Muscle of leg (tissue), 16 donors: ENCODE data around the gene AMOT. TPM values are rescaled to one million over a fixed set of nuclear protein-coding genes. Genes with fewer than 3 reads are reported as not detected.

Experiments
- DNase-seq: peaks from one replicate; pipeline ENCODE4 v3.0.0; 2013
- H3K27ac ChIP-seq: one replicate; pipeline ENCODE4 v1.5.1; 2013; ENCODE audit warnings: mild to moderate bottlenecking, low read length, control low read depth
- H3K27me3 ChIP-seq: one replicate; pipeline ENCODE4 v1.6.1; 2013; ENCODE audit warnings: low read length; ENCODE audit not compliant: control insufficient read depth, insufficient read depth
- H3K36me3 ChIP-seq: one replicate; pipeline ENCODE4 v1.6.1; 2013; ENCODE audit warnings: low read length; ENCODE audit not compliant: control insufficient read depth, insufficient read depth
- H3K4me1 ChIP-seq: one replicate; pipeline ENCODE4 v1.6.1; 2013; ENCODE audit warnings: low read length; ENCODE audit not compliant: control insufficient read depth, insufficient read depth
- H3K4me3 ChIP-seq: one replicate; pipeline ENCODE4 v1.5.1; 2013; ENCODE audit warnings: low read length, control low read depth
- H3K9me3 ChIP-seq: replicated peaks from 2 replicates; pipeline ENCODE4 v1.6.1; 2013; ENCODE audit warnings: low read depth, low read length; ENCODE audit not compliant: control insufficient read depth
- WGBS: methylation state at CpG from one replicate; pipeline ENCODE4 v1.1.5; 2013; ENCODE audit warnings: missing lambda C conversion rate; ENCODE audit not compliant: insufficient coverage; 5-methylcytosine and 5-hydroxymethylcytosine counted together
- long read RNA-seq, 11 donors: transcript quantifications; one replicate each; lab custom pipeline, GENCODE V29; 2026
- polyA plus RNA-seq, 8 donors: library from polyadenylated mRNA; unstranded; fragments of 120-200 nt; gene quantifications; one replicate each; pipeline versions ENCODE4 v1.2.1 to v1.2.3, GENCODE V29; 2013; ENCODE audit warnings: inconsistent platforms in 1 of 8, low replicate concordance in 1 of 8; ENCODE audit not compliant: insufficient read length in 8 of 8, insufficient read depth in 1 of 8
- total RNA-seq: library from RNA; stranded (reverse); fragments of 120-200 nt; gene quantifications from one replicate; pipeline ENCODE4 v1.2.4, GENCODE V29; 2013

The AMOT gene, protein sequence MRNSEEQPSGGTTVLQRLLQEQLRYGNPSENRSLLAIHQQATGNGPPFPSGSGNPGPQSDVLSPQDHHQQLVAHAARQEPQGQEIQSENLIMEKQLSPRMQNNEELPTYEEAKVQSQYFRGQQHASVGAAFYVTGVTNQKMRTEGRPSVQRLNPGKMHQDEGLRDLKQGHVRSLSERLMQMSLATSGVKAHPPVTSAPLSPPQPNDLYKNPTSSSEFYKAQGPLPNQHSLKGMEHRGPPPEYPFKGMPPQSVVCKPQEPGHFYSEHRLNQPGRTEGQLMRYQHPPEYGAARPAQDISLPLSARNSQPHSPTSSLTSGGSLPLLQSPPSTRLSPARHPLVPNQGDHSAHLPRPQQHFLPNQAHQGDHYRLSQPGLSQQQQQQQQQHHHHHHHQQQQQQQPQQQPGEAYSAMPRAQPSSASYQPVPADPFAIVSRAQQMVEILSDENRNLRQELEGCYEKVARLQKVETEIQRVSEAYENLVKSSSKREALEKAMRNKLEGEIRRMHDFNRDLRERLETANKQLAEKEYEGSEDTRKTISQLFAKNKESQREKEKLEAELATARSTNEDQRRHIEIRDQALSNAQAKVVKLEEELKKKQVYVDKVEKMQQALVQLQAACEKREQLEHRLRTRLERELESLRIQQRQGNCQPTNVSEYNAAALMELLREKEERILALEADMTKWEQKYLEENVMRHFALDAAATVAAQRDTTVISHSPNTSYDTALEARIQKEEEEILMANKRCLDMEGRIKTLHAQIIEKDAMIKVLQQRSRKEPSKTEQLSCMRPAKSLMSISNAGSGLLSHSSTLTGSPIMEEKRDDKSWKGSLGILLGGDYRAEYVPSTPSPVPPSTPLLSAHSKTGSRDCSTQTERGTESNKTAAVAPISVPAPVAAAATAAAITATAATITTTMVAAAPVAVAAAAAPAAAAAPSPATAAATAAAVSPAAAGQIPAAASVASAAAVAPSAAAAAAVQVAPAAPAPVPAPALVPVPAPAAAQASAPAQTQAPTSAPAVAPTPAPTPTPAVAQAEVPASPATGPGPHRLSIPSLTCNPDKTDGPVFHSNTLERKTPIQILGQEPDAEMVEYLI
- 17.6 TPM for total RNA-seq
- 10 to 100 TPM; 20.2 to 35.6 (median 29.3) TPM for polyA plus RNA-seq
- long read RNA-seq, donor 1, partial matches to known transcripts, result 0 of 2 reads
- long read RNA-seq, donor 1, other reads (novel, unspliced or antisense), result 0 of 2 reads
- long read RNA-seq, donor 2, result 0 reads
- long read RNA-seq, donor 3, partial matches to known transcripts, result 5 of 8 reads
- long read RNA-seq, donor 3, other reads (novel, unspliced or antisense), result 0 of 8 reads
- long read RNA-seq, donor 4, partial matches to known transcripts, result 5 of 6 reads
- long read RNA-seq, donor 4, other reads (novel, unspliced or antisense), result 0 of 6 reads
- long read RNA-seq, donor 5, partial matches to known transcripts, result 0 of 3 reads
- long read RNA-seq, donor 5, other reads (novel, unspliced or antisense), result 0 of 3 reads
- long read RNA-seq, donor 6, full-length matches to known transcripts, result 2 of 2 reads
- long read RNA-seq, donor 6, partial matches to known transcripts, result 0 of 2 reads
- long read RNA-seq, donor 6, other reads (novel, unspliced or antisense), result 0 of 2 reads
- long read RNA-seq, donor 7, partial matches to known transcripts, result 0 of 1 reads
- long read RNA-seq, donor 7, other reads (novel, unspliced or antisense), result 0 of 1 reads
- long read RNA-seq, donor 8, partial matches to known transcripts, result 0 of 2 reads
- long read RNA-seq, donor 8, other reads (novel, unspliced or antisense), result 0 of 2 reads
- long read RNA-seq, donor 9, result 0 reads
- long read RNA-seq, donor 10, partial matches to known transcripts, result 0 of 3 reads
- long read RNA-seq, donor 10, other reads (novel, unspliced or antisense), result 0 of 3 reads
- long read RNA-seq, donor 11, partial matches to known transcripts, result 0 of 1 reads
- long read RNA-seq, donor 11, other reads (novel, unspliced or antisense), result 0 of 1 reads

DNA sequence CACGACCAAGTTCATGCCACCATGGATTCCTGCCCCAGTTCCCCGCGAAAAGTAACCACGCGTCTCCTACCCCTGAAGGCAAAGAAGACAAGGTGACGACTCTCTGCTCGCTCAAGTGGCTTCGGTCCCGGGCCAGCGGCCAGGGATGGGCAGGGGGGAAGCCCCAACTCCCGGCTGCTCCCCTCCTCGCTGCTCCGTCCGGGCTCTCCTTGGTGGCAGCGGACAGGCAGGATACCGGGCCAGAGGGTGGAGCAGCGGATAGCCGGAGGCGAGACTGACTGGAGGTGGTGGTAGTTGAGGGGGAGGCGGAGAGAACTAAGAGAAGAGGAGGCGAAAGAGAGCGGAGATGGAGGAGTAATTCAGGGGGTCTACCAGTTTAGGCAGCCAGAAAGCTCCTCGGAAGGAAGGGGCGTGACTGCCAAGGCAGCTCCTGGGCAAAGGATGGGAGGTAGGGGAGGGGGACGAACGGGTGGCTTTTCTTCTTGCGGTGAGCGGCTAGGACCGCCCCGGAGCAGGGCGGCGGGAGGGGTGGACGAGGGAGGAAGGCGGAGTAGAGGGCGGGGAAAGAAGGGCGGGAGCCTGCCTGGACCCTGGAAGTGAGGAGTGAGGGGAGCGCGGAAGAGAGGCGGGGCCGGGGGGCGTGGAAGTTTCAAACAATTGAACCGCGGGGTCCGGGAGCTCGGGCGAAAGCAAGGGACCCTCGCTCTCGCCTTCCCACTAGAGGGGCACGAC, at the start of gene AMOT:
Gene AMOT (minus strand): TSS at position 450 of the 732 bp plus-strand sequence. CDS start 17,705 bp downstream, outside the sequence.
- H3K9me3 ChIP-seq, result no peaks in the 10 kb centered on the region
- peaks cover 42% of the 10 kb centered on the region for H3K27me3 ChIP-seq
- WGBS, result 20% methylated on average over 38 of the region's 49 CpGs

DNA sequence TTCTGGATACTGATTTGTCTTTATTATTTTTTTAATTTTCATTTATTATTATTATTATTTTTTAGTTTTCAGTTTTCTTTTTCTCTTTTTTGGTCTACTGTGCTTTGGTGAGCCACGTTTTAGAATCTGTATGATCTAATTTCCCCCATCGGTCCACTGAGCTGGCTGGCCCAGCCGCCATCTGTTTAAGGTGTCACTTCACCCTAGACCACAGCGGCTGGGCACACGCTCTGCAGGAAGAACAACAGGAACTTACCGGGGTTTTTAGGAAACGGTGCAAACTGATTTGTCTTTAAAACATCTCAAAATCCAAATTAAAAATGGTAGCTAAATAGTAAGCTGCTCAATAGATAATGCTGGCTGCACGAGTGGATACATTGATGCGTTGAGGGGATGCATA, 48.8 kb upstream of the AMOT start:
- no peak overlapping the region for H3K4me3 ChIP-seq

More for the DNA sequence above, at the start of gene AMOT:
- Histone ChIP-seq H3K36me3 (no peaks in the 10 kb centered on the region), H3K27ac (peak within 1 kb of the TSS; percentile 94), H3K4me1 (no peaks in the 10 kb centered on the region), H3K4me3 (peak within 1 kb of the TSS; percentile 74)
- DNase-seq, result peak; percentile 94

DNA sequence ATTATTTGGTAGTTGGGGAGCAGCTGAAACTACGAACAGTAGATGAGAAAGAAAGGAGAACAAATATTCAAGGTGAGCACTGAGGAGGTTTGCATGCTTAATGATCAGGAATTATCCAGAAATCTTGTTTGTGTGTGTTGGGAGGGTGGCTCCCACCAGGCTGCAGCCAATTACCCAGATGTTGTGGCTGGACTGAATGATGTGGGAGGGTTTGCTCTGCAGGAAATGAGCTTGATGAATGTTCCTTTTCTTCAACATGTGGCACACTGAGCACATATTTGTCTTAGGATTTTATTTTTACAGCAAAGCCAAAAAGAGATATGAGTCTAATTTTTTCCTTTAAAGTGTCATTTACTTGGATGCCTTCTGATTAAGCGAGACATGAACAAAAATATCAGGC, 48.3 kb upstream of the AMOT start:
- no peak overlapping the region for H3K4me3 ChIP-seq
- H3K4me1 ChIP-seq, result no peaks in the 10 kb centered on the region
- no peaks in the 10 kb centered on the region for H3K9me3 ChIP-seq
- H3K27ac ChIP-seq, result no peak overlapping the region
- H3K36me3 ChIP-seq, result no peaks in the 10 kb centered on the region
- H3K27me3 ChIP-seq, result peaks cover 9% of the 10 kb centered on the region
- 33% methylated on average over 1 of the region's 2 CpGs for WGBS
- peak; percentile 1 for DNase-seq

More for the DNA sequence above, 48.8 kb upstream of the AMOT start:
- H3K4me1 ChIP-seq, result no peaks in the 10 kb centered on the region
- no peaks in the 10 kb centered on the region for H3K36me3 ChIP-seq
- peaks cover 9% of the 10 kb centered on the region for H3K27me3 ChIP-seq
- H3K9me3 ChIP-seq, result no peaks in the 10 kb centered on the region
- DNase-seq, result no peak
- H3K27ac ChIP-seq, result no peak overlapping the region
- no CpG with 5 or more reads among the region's 9 CpGs for WGBS

DNA sequence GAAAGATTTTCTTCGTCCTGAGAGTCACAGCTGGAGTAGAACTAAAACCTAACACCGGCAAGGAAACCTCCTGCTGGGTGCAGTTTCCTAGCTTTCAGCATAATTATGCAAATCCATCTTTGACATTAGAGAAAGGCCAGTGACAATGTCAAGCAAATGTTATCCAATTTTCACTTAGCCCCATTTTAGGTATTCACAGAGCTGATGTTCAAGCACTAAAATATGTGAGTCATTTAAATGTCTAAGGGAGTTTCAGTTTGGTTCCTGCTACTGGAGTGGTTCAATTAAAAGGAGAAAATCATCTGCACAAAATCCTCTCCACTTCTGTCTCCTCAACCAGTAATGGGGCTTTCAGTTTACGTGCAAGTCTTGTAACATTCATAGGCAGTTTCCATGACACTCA, 37.1 kb upstream of the AMOT start:
- Histone ChIP-seq H3K4me3 (no peak overlapping the region), H3K9me3 (no peaks in the 10 kb centered on the region), H3K4me1 (no peaks in the 10 kb centered on the region), H3K27me3 (no peaks in the 10 kb centered on the region), H3K36me3 (no peaks in the 10 kb centered on the region), H3K27ac (no peak overlapping the region)
- 53% methylated on average over 2 of the region's 3 CpGs for WGBS
- no peak for DNase-seq

GRCh38 chrX:112874614-112875013, 34.0 kb upstream of the AMOT start:
- WGBS, result no CpG with 5 or more reads among the region's 1 CpG

GRCh38 chrX:112874175-112874574, 33.5 kb upstream of the AMOT start:
- Histone ChIP-seq H3K36me3 (no peaks in the 10 kb centered on the region), H3K9me3 (no peaks in the 10 kb centered on the region), H3K27me3 (peaks cover 2% of the 10 kb centered on the region), H3K4me3 (no peak overlapping the region), H3K27ac (no peak overlapping the region), H3K4me1 (no peaks in the 10 kb centered on the region)
- DNase-seq, result peak; percentile 15
- WGBS, result no CpG with 5 or more reads among the region's 1 CpG

More at GRCh38 chrX:112874614-112875013, 34.0 kb upstream of the AMOT start:
- H3K4me3 ChIP-seq, result no peak overlapping the region
- H3K36me3 ChIP-seq, result no peaks in the 10 kb centered on the region
- H3K4me1 ChIP-seq, result no peaks in the 10 kb centered on the region
- no peak for DNase-seq
- no peak overlapping the region for H3K27ac ChIP-seq
- peaks cover 2% of the 10 kb centered on the region for H3K27me3 ChIP-seq
- H3K9me3 ChIP-seq, result no peaks in the 10 kb centered on the region

GRCh38 chrX:112868586-112868985, 28.0 kb upstream of the AMOT start:
- Histone ChIP-seq H3K4me3 (no peak overlapping the region), H3K4me1 (no peaks in the 10 kb centered on the region), H3K27me3 (peaks cover 4% of the 10 kb centered on the region), H3K36me3 (no peaks in the 10 kb centered on the region), H3K9me3 (no peaks in the 10 kb centered on the region), H3K27ac (no peak overlapping the region)
- no CpG with 5 or more reads among the region's 3 CpGs for WGBS
- no peak for DNase-seq

- H3K36me3 ChIP-seq, result no peaks in the 10 kb centered on the region
- no peaks in the 10 kb centered on the region for H3K9me3 ChIP-seq
- H3K27ac ChIP-seq, result no peak overlapping the region
- DNase-seq, result no peak
- H3K4me1 ChIP-seq, result no peaks in the 10 kb centered on the region
- no CpG with 5 or more reads among the region's 2 CpGs for WGBS
- H3K27me3 ChIP-seq, result peaks cover 7% of the 10 kb centered on the region
- no peak overlapping the region for H3K4me3 ChIP-seq
Observed at GRCh38 chrX:112867570-112867969, 26.9 kb upstream of the AMOT start.
